ENCODE measurements around the gene SUPT7L.
"Not testable (repeated sequence)": the region's sequence is repeated elsewhere in the genome, so short reads cannot be mapped to it uniquely, and the experiment has no call there.

SUPT7L gene

GRCh38 chr2:27663285-27664153 lies at the start of gene SUPT7L, which contains the start of gene SLC4A1AP:
Gene SUPT7L, minus strand, starts transcription at chr2:27663614. Its CDS starts 1,422 bp downstream, at chr2:27662192.
Gene SLC4A1AP, plus strand, starts transcription at chr2:27663889. Its CDS starts 26 bp downstream, at chr2:27663915.
- DNase-seq = peak; percentile 73

- DNase-seq = no peak
These were observed 49.8 kb upstream of the SUPT7L start for GRCh38 chr2:27713201-27713600.

DNA sequence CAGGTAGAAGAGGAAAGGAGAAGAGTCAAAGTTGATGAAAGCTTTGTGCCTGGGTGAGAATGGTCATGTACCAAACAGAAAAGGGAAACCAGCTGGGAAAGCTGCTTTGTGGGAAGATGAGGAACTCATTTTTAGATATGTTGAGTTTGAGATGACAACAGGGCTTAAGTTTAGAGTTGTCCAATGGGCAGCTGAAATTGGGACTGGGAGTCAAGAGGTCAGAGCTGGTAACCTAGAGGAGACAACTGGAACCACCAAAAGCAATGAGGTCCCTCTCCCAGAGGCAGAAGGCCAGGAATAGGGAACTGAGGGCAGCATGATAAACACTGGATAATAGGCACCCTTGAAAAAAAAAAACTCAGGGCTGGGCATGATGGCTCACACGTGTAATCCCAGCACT lies 49.1 kb upstream of the SUPT7L start:
- DNase-seq = no peak

- no peak for DNase-seq
These were observed 48.4 kb upstream of the SUPT7L start for GRCh38 chr2:27711804-27712203.

- DNase-seq = no peak
These were observed 47.4 kb upstream of the SUPT7L start for GRCh38 chr2:27710640-27711430.

GRCh38 chr2:27709960-27710575 lies 46.7 kb upstream of the SUPT7L start:
- no peak for DNase-seq

DNA sequence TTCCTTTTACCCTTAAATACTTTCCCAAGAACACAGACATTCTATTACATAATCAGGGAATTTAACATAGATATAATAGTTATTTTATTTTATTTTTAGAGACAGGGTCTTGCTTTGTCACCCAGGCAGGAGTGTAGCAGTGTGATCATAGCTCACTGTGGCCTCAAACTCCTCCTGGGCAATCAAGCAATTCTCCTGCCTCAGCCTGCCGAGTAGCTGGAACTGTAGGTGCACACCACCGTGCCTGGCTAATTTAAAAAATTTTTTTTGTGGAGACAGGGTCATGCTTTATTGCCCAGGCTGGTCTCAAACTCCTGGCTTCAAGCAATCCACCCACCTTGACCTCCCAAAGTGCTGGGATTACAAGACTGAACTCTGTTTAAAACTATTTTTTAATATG lies 45.9 kb upstream of the SUPT7L start:
- no peak for DNase-seq

GRCh38 chr2:27708666-27709065 lies 45.3 kb upstream of the SUPT7L start:
- DNase-seq = no peak

DNA sequence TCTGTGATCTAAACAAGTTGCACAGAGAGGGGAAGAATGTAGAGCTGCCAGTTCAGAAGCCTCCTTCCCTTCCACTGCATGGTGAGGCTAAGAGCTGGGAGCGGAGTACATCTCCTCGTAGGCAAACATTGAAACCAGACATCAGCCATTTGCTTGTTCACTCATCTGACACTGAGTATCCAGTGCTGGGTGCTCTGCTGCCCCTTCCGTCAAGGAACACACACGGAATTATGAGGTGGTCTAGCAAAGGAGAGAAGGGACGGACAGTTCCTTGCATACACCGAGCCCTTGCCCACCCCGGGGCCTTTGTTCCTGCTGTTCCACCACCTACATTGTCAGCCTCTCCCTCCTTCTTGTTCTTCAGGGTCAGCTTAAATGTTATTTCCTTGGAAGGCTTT lies 44.8 kb upstream of the SUPT7L start:
- DNase-seq = no peak

- no peak for DNase-seq
These were observed 44.2 kb upstream of the SUPT7L start for GRCh38 chr2:27707462-27708256.

DNA sequence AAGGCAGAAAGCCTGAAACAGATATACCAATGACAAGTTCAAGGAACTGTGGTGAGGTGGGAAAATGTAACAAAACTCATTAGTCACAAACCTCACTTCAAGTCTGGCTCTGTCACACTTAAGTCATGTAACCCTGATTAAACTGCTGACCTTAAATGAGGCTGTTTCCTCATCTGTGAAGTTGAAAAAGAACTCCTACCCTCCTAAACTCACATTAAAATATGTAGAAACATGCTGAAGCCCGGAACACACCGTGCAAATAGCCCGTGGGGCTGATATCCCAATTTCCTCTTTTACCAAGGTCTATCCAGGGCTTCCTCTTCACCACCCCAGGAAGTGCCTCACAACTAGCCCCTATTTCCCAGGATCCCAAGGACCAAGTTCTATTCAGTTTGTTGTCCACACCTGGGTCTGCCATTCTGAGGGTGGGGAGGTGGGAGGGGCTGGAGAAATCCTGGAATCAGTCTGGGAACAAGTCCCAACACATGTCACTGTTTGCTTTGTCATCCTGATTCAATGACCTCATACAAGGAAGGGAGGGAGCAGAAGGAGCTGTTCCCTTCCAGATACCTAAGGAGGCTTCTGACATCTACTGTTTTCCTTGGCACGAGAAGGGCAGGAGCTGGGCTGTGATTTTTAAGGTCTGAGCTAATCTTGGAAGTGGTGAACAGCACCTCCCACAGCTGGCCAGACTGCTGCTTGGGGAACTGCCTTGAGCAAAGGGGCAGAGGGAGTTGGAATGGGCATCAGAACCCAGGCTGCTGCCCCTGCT lies 42.6 kb upstream of the SUPT7L start:
- DNase-seq = no peak

GRCh38 chr2:27704342-27704876 lies 41.0 kb upstream of the SUPT7L start:
- DNase-seq = no peak

DNA sequence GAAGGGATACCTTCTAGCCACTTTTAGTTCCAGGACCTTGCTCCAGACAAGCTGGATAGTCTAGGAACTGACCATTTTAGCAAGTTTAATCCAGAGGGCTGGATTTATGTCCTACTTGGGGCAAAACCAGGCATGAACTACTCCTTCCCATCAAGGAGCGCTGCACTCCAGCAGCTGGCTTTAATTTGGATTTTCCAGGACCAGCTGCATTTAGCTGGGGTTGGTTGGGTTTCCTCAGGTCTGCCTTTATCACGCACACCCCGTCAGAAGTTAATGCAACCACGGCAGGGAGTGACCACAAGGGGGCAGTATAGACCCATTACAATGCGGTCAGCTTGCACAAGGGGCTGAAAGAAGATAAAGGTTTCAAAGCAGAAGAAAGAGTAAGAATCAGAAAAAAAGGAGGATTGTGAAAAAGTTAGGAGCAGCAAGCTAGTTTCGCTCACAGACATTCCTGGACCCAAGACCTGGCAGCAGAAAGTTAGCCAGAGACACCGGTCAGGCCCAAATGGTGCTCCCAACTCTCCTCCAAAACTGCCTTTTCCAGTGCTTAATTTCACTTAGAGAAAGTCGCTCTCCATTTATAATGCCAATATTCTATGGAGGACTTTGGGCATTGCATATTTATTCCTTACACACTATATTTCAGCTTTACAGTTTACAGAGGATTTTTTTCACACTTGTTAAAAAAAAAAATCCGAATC lies 40.4 kb upstream of the SUPT7L start:
- peak; percentile 86 for DNase-seq

- DNase-seq = no peak
These were observed 38.9 kb upstream of the SUPT7L start for GRCh38 chr2:27702302-27702701.

DNA sequence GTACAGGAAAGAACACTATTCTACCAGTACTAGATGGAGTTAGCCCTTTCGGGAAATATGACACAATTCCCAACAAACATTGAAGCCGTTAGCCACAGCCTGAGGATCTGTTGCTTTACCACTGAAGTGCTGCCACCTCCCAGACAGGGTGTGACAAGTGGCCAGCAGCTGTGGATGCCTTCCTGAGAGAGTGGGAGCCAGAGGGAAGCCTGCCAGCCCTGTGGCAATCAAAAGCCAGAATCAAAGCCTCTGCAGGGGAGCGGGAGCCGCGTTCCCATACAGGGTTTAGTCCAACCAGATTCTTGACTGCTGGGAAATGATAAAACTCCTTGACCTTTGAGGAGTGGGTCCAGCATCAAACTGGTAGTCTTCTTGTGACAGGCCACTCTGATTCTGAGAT lies 38.3 kb upstream of the SUPT7L start:
- no peak for DNase-seq

DNA sequence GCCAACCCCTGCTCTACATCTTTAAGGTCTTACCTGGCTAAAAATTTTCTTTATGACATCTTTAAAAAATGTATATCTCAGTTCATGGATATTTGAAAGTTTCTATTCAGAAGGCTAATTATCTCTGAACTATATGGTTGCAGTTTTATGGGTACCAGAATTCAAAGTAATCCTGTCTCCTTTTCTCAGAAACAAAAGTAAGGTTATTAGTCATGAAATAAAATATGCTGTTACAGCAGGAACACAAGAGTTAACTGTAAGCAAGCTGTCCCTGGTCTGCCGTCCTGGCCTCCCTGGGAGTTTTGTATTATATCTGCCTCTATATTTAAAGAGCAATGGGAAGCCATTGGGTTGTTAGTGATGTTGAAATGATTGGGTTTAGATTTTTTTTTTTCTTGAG lies 34.2 kb upstream of the SUPT7L start:
- no peak for DNase-seq

DNA sequence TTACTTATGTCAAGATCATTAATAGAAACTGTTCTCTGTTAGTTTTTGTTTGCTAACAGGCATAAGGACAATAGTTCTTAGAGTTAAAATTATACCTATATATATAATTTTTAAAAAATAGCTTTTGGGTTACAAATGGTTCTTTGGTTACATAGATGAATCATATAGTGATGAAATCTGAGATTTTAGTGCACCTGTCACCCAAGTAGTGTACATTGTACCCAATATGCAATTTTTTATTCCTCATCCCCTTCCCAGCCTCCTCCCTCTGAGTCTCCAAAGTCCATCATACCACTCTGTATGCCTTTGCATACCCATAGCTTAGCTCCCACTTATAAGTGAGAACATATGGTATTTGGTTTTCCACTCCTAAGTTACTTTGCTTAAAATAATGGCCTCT lies 26.6 kb upstream of the SUPT7L start:
- no peak for DNase-seq

DNA sequence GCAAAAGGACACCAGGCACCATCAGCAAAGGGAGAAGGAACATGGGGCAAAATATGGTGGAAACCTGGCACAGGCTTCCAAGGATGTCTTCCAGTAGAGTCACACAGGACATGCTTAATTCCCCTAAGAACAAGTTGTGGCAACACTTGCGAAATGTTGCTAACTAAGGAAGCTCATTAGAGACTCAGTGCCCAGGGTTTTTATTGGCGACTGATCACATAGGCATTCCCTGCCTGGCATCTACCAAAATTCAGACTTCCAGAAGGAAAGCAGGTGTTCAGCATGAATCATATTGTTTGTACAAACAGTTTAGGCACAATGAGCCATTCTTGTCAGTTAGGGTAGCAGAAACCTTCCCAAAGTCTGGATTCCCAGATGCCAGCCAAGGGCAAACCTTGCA lies 26.0 kb upstream of the SUPT7L start:
- DNase-seq = no peak

DNA sequence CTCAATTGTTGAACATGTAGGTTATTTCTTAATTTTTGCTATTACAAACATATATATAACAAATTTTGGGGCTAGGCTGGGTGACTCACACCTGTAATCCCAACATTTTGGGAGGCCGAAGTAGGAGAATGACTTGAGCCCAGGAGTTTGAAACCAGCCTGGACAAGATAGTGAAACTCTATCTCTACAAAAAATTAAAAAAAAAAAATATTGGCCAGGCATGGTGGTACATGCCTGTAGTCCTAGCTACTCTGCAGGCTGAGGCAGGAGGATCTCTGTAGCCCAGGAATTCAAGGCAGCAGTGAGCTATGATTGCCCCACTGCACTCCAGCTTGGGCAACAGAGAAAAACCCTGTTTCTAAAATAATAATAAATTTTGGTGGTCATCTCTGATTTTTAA lies 23.8 kb upstream of the SUPT7L start:
- no peak for DNase-seq

DNA sequence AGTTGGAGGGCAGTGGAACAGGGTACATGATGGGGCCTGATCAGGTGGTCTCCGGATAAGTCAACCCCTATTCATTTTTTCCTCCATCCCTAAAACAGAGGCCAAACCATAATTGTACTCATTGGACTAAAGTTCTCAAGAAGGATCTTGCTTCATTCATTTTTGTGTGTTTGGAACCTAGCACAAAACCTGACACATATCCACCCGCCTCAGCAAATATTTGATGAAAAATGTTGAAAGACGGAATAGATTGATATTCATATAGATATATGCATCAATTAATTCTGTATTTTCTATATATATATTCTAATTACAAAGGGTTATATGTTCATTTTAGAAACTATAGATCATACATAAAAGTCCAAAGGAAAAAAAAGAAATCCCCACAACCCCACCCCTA lies 22.2 kb upstream of the SUPT7L start:
- no peak for DNase-seq

- DNase-seq = not testable (repeated sequence)
These were observed 21.6 kb upstream of the SUPT7L start for GRCh38 chr2:27685006-27685405.

All from CD4-positive, alpha-beta T cell treated with Interleukin-6 for 4 hours (primary cell).